Measurements from ENCODE around the gene CARMIL1.

GRCh38 chr6:25296217-25296905, 17.2 kb downstream of the CARMIL1 start:
- TF ChIP-seq POLR2A (IDR thresholded peaks at IDR 0.05) (no peak), CTCF (IDR thresholded peaks at IDR 0.05) (no peak)

Measured in breast epithelium (tissue), 3 donors.